Vagina (tissue), 2 donors: Measurements from ENCODE around the gene RAD52.

Experiments
- POLR2A ChIP-seq, 2 donors: fragments of 450-650 bp; IDR thresholded peaks; one replicate each; pipeline ENCODE4 v1.6.1; 2017; ENCODE audit warnings: antibody characterized with exemption in 2 of 2, mild to moderate bottlenecking in 2 of 2, moderate library complexity in 2 of 2
- POLR2AphosphoS5 ChIP-seq, 2 donors: sonication (generic); formaldehyde crosslinking; IDR thresholded peaks; one replicate each; pipeline ENCODE4 v1.9.0; 2017; ENCODE audit warnings: antibody characterized with exemption in 2 of 2, mild to moderate bottlenecking in 2 of 2, low read depth in 1 of 2; ENCODE audit not compliant: insufficient read depth in 1 of 2
- TF ChIP-seq, protein P1 (sequence below), 3 experiments: fragments of 450-650 bp in 2 of 3; fragments of 200-600 bp in 1 of 3; sonication (generic) in 1 of 3; IDR thresholded peaks; one replicate each; pipeline ENCODE4 v1.5.1; 2017 to 2019; ENCODE audit warnings: antibody characterized with exemption in 3 of 3, mild to moderate bottlenecking in 2 of 3, moderate library complexity in 2 of 3

- TF ChIP-seq, protein P1, sequence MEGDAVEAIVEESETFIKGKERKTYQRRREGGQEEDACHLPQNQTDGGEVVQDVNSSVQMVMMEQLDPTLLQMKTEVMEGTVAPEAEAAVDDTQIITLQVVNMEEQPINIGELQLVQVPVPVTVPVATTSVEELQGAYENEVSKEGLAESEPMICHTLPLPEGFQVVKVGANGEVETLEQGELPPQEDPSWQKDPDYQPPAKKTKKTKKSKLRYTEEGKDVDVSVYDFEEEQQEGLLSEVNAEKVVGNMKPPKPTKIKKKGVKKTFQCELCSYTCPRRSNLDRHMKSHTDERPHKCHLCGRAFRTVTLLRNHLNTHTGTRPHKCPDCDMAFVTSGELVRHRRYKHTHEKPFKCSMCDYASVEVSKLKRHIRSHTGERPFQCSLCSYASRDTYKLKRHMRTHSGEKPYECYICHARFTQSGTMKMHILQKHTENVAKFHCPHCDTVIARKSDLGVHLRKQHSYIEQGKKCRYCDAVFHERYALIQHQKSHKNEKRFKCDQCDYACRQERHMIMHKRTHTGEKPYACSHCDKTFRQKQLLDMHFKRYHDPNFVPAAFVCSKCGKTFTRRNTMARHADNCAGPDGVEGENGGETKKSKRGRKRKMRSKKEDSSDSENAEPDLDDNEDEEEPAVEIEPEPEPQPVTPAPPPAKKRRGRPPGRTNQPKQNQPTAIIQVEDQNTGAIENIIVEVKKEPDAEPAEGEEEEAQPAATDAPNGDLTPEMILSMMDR (IDR thresholded peaks at IDR 0.05), result no peak
- TF ChIP-seq POLR2AphosphoS5 (IDR thresholded peaks at IDR 0.05; ENCODE audit: insufficient read depth in 1 of 2, low read depth in 1 of 2) (no peak), POLR2A (IDR thresholded peaks at IDR 0.05) (no peak)
These were observed 27.7 kb upstream of the RAD52 start for GRCh38 chr12:977156-977555.
